ENCODE results near the gene YKT6. TPM values are rescaled to one million over a fixed set of nuclear protein-coding genes. Genes with fewer than 3 reads are reported as not detected.
"Not testable (repeated sequence)": the region's sequence is repeated elsewhere in the genome, so short reads cannot be mapped to it uniquely, and the experiment has no call there.

YKT6 gene
- total RNA-seq, 1 donor from 2014 or later: 47.6 TPM

DNA sequence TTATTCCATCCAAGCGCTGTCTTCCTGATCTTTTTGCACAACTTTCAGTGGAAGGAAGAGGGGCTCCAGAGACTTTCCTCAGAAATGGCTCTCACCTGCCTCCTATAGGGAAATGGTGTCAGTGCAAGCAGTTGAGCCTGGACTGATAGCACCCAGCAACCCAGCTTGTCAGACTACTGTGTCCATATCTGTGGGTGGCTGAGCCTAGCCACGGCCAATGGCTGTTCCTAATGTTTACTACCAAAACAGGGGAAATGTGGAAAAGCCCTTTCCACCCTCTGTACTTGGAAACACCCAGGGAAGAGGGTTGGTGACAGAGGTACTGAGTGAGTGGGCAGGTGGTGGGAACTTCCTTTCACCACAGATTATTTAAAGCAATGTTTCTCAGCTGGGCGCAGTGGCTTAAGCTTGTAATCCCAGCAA, 4.3 kb upstream of the YKT6 start:
- Histone ChIP-seq H3K9me3 (no peaks in the 10 kb centered on the region), H3K27me3 (no peaks in the 10 kb centered on the region), H3K27ac (no peak overlapping the region), H3K36me3 (no peaks in the 10 kb centered on the region), H3K4me1 (peaks cover 2% of the 10 kb centered on the region), H3K4me3 (no peak overlapping the region)
- no peak for DNase-seq (ENCODE audit: extremely low spot score in 2 of 2)
- intact Hi-C loops (cut with DNase I): loop anchor here (10.0 kb wide), 1 partner anchor 122 kb away; no protein-coding TSS in a partner anchor
- TF ChIP-seq POLR2A (IDR thresholded peaks at IDR 0.05): no peak
- no peak for TF ChIP-seq POLR2AphosphoS5 (IDR thresholded peaks at IDR 0.05; ENCODE audit: insufficient read depth in 1 of 2, low read depth in 1 of 2)
- TF ChIP-seq, protein P1, sequence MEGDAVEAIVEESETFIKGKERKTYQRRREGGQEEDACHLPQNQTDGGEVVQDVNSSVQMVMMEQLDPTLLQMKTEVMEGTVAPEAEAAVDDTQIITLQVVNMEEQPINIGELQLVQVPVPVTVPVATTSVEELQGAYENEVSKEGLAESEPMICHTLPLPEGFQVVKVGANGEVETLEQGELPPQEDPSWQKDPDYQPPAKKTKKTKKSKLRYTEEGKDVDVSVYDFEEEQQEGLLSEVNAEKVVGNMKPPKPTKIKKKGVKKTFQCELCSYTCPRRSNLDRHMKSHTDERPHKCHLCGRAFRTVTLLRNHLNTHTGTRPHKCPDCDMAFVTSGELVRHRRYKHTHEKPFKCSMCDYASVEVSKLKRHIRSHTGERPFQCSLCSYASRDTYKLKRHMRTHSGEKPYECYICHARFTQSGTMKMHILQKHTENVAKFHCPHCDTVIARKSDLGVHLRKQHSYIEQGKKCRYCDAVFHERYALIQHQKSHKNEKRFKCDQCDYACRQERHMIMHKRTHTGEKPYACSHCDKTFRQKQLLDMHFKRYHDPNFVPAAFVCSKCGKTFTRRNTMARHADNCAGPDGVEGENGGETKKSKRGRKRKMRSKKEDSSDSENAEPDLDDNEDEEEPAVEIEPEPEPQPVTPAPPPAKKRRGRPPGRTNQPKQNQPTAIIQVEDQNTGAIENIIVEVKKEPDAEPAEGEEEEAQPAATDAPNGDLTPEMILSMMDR (IDR thresholded peaks at IDR 0.05): peak in 1 of 3 experiments; percentile 71

DNA sequence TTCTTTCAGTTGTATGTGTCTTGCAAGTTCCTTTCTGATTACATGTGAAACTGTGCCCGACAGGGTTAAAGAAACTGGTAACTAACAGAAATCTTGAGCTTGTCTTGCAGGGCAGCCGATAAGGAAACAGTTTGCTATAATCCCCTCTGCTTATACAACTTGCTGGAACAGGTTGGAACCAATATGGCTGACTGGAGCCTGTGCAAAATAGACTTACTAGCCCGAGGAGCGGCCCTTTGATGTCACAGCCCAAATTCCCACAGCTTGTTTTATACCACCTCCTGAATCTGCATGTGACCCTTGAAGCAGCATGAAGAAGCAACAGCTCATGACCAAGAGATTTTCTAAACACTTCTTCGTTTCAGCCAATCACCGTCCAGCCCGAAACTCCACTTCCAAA, 3.3 kb upstream of the YKT6 start:
- no peaks in the 10 kb centered on the region for H3K9me3 ChIP-seq
- no peak overlapping the region for H3K4me3 ChIP-seq
- DNase-seq (ENCODE audit: extremely low spot score in 2 of 2): no peak
- H3K27ac ChIP-seq: no peak overlapping the region
- H3K36me3 ChIP-seq: no peaks in the 10 kb centered on the region
- peaks cover 12% of the 10 kb centered on the region for H3K4me1 ChIP-seq
- intact Hi-C loops (cut with DNase I): loop anchor here (10.0 kb wide), 1 partner anchor 123 kb away; no protein-coding TSS in a partner anchor
- no peaks in the 10 kb centered on the region for H3K27me3 ChIP-seq
- TF ChIP-seq, protein P1 (IDR thresholded peaks at IDR 0.05): no peak
- TF ChIP-seq POLR2AphosphoS5 (IDR thresholded peaks at IDR 0.05; ENCODE audit: insufficient read depth in 1 of 2, low read depth in 1 of 2): no peak
- no peak for TF ChIP-seq POLR2A (IDR thresholded peaks at IDR 0.05)

DNA sequence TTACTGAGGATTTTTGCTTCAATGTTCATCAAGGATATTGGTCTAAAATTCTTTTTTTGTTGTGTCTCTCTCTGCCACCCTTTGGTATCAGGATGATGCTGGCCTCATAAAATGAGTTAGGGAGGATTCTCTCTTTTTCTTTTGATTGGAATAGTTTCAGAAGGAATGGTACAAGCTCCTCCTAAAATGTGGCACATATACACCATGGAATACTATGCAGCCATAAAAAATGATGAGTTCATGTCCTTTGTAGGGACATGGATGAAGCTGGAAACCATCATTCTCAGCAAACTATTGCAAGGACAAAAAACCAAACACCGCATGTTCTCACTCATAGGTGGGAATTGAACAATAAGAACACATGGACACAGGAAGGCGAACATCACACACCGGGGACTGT, 615 bp upstream of the YKT6 start:
- Histone ChIP-seq H3K4me3 (peak overlapping the region in 1 of 2 donors; percentile 91), H3K4me1 (peaks cover 15% of the 10 kb centered on the region)
- DNase-seq (ENCODE audit: extremely low spot score in 2 of 2); intact Hi-C loops (cut with DNase I); H3K27ac ChIP-seq; H3K36me3 ChIP-seq; H3K9me3 ChIP-seq; H3K27me3 ChIP-seq: not testable (repeated sequence)

DNA sequence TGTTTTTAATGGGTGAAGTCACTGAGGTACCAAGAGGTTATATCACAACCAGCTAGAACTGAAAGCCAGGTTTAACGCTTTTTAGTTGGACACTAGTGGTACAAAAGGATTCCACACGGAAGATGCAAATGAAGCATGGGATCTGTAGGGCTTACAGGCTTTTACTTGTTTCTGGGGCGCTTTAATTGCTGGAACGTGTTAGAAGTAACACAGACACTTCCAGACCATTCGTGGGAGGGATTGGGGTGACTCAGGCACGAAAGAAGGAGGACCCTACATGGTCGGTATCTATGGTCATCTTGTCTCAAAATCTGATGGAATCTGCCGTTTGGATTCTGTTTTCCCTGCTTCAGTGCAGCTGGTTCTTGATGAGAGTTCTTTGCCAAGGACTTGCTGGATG, 1.0 kb downstream of the YKT6 start:
- no peak for DNase-seq (ENCODE audit: extremely low spot score in 2 of 2)
- intact Hi-C loops (cut with DNase I): no loop called here
- H3K4me1 ChIP-seq: peaks cover 15% of the 10 kb centered on the region
- no peaks in the 10 kb centered on the region for H3K27me3 ChIP-seq
- no peak overlapping the region for H3K27ac ChIP-seq
- no peaks in the 10 kb centered on the region for H3K9me3 ChIP-seq
- H3K36me3 ChIP-seq: peaks cover 4 to 24% of the 10 kb centered on the region in 2 donors
- TF ChIP-seq, protein P1 (IDR thresholded peaks at IDR 0.05): no peak
- TF ChIP-seq POLR2A (IDR thresholded peaks at IDR 0.05): no peak
- no peak for TF ChIP-seq POLR2AphosphoS5 (IDR thresholded peaks at IDR 0.05; ENCODE audit: insufficient read depth in 1 of 2, low read depth in 1 of 2)
- H3K4me3 ChIP-seq: peak overlapping the region; percentile 91 to 94

DNA sequence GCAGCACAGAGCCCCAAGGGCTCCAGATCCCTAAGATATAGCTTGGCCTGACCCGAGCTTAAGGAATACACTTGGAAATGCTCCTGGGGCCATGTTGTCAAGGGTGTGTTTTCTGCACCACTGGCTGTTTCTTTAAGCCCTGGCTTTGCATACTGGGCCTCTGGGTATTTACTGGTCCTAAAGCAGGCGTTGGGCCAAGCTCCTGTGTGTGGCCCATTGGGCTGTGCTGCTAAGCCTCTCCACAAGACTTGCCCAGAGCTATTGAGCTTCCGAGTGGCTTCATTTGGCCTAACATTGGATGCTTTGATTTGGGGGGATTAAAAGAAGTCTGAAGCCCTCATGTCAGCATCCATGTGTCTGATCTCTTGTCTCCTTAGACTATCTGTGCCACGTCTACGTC, 5.2 kb downstream of the YKT6 start:
- TF ChIP-seq, protein P1 (IDR thresholded peaks at IDR 0.05): no peak
- TF ChIP-seq POLR2AphosphoS5 (IDR thresholded peaks at IDR 0.05; ENCODE audit: insufficient read depth in 1 of 2, low read depth in 1 of 2): no peak
- TF ChIP-seq POLR2A (IDR thresholded peaks at IDR 0.05): no peak
- intact Hi-C loops (cut with DNase I): no loop called here
- peaks cover 4 to 65% of the 10 kb centered on the region in 2 donors for H3K36me3 ChIP-seq

More for the DNA sequence above, 5.2 kb downstream of the YKT6 start:
- DNase-seq (ENCODE audit: extremely low spot score in 2 of 2): no peak
- Histone ChIP-seq H3K9me3 (no peaks in the 10 kb centered on the region), H3K27ac (no peak overlapping the region), H3K27me3 (no peaks in the 10 kb centered on the region), H3K4me1 (peaks cover 15% of the 10 kb centered on the region), H3K4me3 (no peak overlapping the region)

All from vagina (tissue), 2 donors.